Heart left ventricle (tissue), 16 donors: ENCODE measurements around the gene SGCA. TPM values are rescaled to one million over a fixed set of nuclear protein-coding genes. Genes with fewer than 3 reads are reported as not detected.

Source experiments
- ATAC-seq, 4 donors: fragments of 200-7000 bp; cut with Tn5 transposase; one replicate each; pipeline ENCODE4 v1.9.1; 2020 to 2022; ENCODE audit warnings: moderate library complexity in 4 of 4, mild to moderate bottlenecking in 3 of 4, moderate number of reproducible peaks in 1 of 4
- DNase-seq, 5 donors: peaks; one replicate each; pipeline ENCODE4 v3.0.0-alpha.2; 2020
- H3K27ac ChIP-seq, 12 donors: fragments of 200-600 bp; sonication (generic) in 4 of 12; one replicate each; pipeline versions ENCODE4 v1.5.0 to v1.8.0; 2016 to 2022; ENCODE audit warnings: mild to moderate bottlenecking in 2 of 12
- H3K27me3 ChIP-seq, 9 donors: fragments of 200-600 bp; sonication (generic) in 2 of 9; one replicate each; pipeline versions ENCODE4 v1.5.1 to v1.8.0; 2016 to 2022; ENCODE audit warnings: mild to moderate bottlenecking in 3 of 9
- H3K36me3 ChIP-seq, 9 donors: fragments of 200-600 bp; sonication (generic) in 2 of 9; one replicate each; pipeline versions ENCODE4 v1.5.0 to v1.8.0; 2018 to 2022; ENCODE audit warnings: mild to moderate bottlenecking in 2 of 9
- H3K4me1 ChIP-seq, 12 donors: fragments of 200-600 bp; sonication (generic) in 4 of 12; one replicate each; pipeline versions ENCODE4 v1.5.0 to v1.8.0; 2016 to 2022; ENCODE audit warnings: mild to moderate bottlenecking in 3 of 12
- H3K4me3 ChIP-seq, 12 donors: fragments of 200-600 bp; sonication (generic) in 4 of 12; one replicate each; pipeline versions ENCODE4 v1.5.0 to v1.8.0; 2017 to 2022; ENCODE audit warnings: mild to moderate bottlenecking in 9 of 12, moderate library complexity in 4 of 12
- H3K9me3 ChIP-seq, 12 donors: fragments of 200-600 bp; sonication (generic) in 4 of 12; one replicate each; pipeline versions ENCODE4 v1.5.0 to v1.8.0; 2016 to 2022; ENCODE audit warnings: mild to moderate bottlenecking in 1 of 12
- CTCF ChIP-seq, 12 donors: fragments of 200-600 bp; sonication (generic) in 4 of 12; IDR thresholded peaks; one replicate each; pipeline versions ENCODE4 v1.5.0 to v1.8.0; 2018 to 2022; ENCODE audit warnings: antibody characterized with exemption in 12 of 12, mild to moderate bottlenecking in 5 of 12
- POLR2A ChIP-seq, 2 donors: fragments of 450-650 bp; IDR thresholded peaks; one replicate each; pipeline ENCODE4 v1.6.1; 2017; ENCODE audit warnings: antibody characterized with exemption in 2 of 2, mild to moderate bottlenecking in 2 of 2, moderate library complexity in 2 of 2
- WGBS, 4 donors: extraction: QIAGEN DNeasy Blood & Tissue Kit in 2 of 4; methylation state at CpG; one replicate each; pipeline versions ENCODE4 v1.1.5 to v1.1.7; 2013 to 2018; 5-methylcytosine and 5-hydroxymethylcytosine counted together
- intact Hi-C, 10 donors: fragments of 100-400 bp; cut with DNase I; formaldehyde crosslinking; loops; one replicate each; pipeline versions ENCODE4 v1.11.1 to v1.14.2; 2022
- polyA plus RNA-seq, 2 donors: library from polyadenylated mRNA; stranded (reverse); fragments of 200-250 nt; gene quantifications; one replicate each; pipeline ENCODE4 v1.2.3, GENCODE V29; 2013
- total RNA-seq, 9 donors: library from RNA; depleted of rRNA in 2 of 9; stranded (reverse); fragments of >200 nt in 2 of 9; fragmentation: NEBNext Ultra II Directional in 3 of 9; extraction: Animal tissue kit (Norgen Biotek cat#: 25700) in 3 of 9; gene quantifications; one replicate each; pipeline versions ENCODE4 v1.1.0 to v1.2.4, GENCODE V29; 2016 to 2023
- donor health status: ischemic (EF 13 %, LVEDD 7.1; RV severe dilation, severe dysfunction).
- donor health status: healthy with polysubstance abuse.
- donor health status: DM: no; HTN: yes; CAD: no.
- donor health status: DM: no; HTN: no; CAD: no.
- donor health status: ischemic (EF 25% LVEDD 6.9; RV normal size, moderate dysfunction).
- donor health status: ischemic (EF 25% LVEDD 5.7; RV mildly dilated, moderate dysfunction).
- donor health status: healthy.
- donor health status: DM: yes; HTN: yes; CAD: no.
- donor health status: ischemic (EF 35%, LVEDD 5.7; RV mildly dilated, moderate dysfunction).
- donor health status: nonischemic (EF 11% LVEDD 7.7; RV severe dilation, severe dysfunction).
- donor health status: DM: yes; HTN: yes; CAD: no.
- donor health status: PGD.
- donor health status: ischemic (EF 29% LVEDD 5.4; RV normal size, mild dysfunction).
- donor health status: nonischemic (EF 23%, LVEDD 6.1; RV moderate dilation, normal function).

The SGCA gene
- total and polyA plus RNA-seq, 11 donors: 96.5 to 225 (median 151) TPM

- DNase-seq (peak in 3 of 5 donors; percentile 6 to 40 (median 18)), ATAC-seq (no peak)
- Histone ChIP-seq H3K27ac (peak overlapping the region in 1 of 12 donors; percentile 31), H3K4me1 (peaks cover 0 to 45% (median 32%) of the 10 kb centered on the region in 12 donors), H3K27me3 (no peaks in the 10 kb centered on the region), H3K4me3 (no peak overlapping the region), H3K36me3 (peaks cover 0 to 4% (median 0%) of the 10 kb centered on the region in 9 donors), H3K9me3 (no peaks in the 10 kb centered on the region)
- TF ChIP-seq POLR2A (IDR thresholded peaks at IDR 0.05) (no peak), CTCF (IDR thresholded peaks at IDR 0.05) (no peak)
- intact Hi-C loops: loop anchor here in 1 of 10 donors (5.0 kb wide), 1 partner anchor 63 kb away; no protein-coding TSS in a partner anchor
- WGBS, 4 donors: 93 to 100% (median 96%) methylated on average over 4 of the region's 4 CpGs
Observed at GRCh38 chr17:50180111-50180510, 14.3 kb downstream of the SGCA start.

GRCh38 chr17:50180620-50181019 is 14.8 kb downstream of the SGCA start:
- ATAC-seq (no peak), DNase-seq (peak in 2 of 5 donors; percentile 18)
- H3K4me1 ChIP-seq: peaks cover 0 to 45% (median 32%) of the 10 kb centered on the region in 12 donors
- peak overlapping the region in 1 of 12 donors; percentile 7 for H3K4me3 ChIP-seq
- intact Hi-C loops: loop anchor here in 1 of 10 donors (5.0 kb wide), 1 partner anchor 63 kb away; no protein-coding TSS in a partner anchor
- peaks cover 0 to 9% (median 3%) of the 10 kb centered on the region in 9 donors for H3K36me3 ChIP-seq
- H3K27ac ChIP-seq: no peak overlapping the region
- no peaks in the 10 kb centered on the region for H3K9me3 ChIP-seq
- no peak for TF ChIP-seq CTCF (IDR thresholded peaks at IDR 0.05)
- no peak for TF ChIP-seq POLR2A (IDR thresholded peaks at IDR 0.05)
- WGBS, 4 donors: 78 to 86% (median 82%) methylated on average over 12 of the region's 12 CpGs
- H3K27me3 ChIP-seq: no peaks in the 10 kb centered on the region

- Histone ChIP-seq H3K9me3 (no peaks in the 10 kb centered on the region), H3K4me3 (no peak overlapping the region), H3K4me1 (peaks cover 0 to 42% (median 28%) of the 10 kb centered on the region in 12 donors), H3K27me3 (no peaks in the 10 kb centered on the region), H3K27ac (no peak overlapping the region), H3K36me3 (peaks cover 0 to 15% (median 8%) of the 10 kb centered on the region in 9 donors)
- intact Hi-C loops: loop anchor here in 1 of 10 donors (5.0 kb wide), 1 partner anchor 64 kb away; no protein-coding TSS in a partner anchor
- DNase-seq (peak in 2 of 5 donors; percentile 17 to 24), ATAC-seq (no peak)
- TF ChIP-seq CTCF (IDR thresholded peaks at IDR 0.05) (no peak), POLR2A (IDR thresholded peaks at IDR 0.05) (no peak)
- 86 to 95% (median 93%) methylated on average over 9 to 13 of the region's 13 CpGs for WGBS, 4 donors
Observed at GRCh38 chr17:50181144-50181543, 15.3 kb downstream of the SGCA start.

DNA sequence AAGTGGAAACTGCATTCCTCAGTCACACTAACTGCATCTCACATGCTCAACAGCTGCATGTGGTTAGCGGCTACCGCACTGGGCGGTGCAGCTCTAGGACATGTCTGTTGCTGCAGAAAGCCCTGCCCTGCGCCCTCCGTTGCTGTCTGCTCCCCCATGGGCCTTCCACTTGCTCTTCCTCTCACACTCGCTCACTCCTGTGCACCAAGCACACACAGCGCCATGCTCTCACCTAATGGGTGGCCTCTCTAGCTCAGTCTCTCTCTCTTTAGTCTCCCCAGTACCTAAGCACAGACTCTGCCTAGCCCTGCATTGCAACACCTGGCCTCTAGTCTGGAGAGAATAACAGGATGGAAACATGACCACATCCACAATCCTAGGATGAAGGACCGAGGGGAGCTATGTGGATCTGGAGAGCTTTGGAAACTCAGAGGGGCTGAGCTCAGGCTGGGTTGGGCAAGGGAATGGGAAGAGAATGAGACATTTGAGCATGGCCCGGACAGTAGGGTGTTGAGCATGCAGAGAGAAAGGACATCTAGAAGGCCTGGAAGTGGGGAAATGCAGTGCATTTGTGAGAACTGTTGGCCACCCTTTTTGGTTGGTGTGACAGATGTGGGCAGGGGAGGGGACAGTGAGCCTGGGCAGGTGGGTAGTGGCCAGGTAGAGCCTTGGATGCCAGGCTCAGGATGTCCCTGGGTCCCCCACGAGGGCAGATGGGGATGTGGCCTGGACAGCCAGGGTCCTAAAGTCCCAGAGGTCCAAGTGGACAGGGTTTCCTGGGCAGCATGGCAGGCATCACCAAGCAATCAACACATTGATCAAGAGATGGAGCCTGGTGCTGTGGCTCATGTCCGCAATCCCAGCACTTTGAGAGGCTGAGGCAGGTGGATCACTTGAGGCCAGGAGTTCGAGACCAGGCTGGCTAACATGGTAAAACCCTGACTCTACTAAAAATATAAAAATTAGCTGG is 16.1 kb downstream of the SGCA start:
- Histone ChIP-seq H3K27me3 (no peaks in the 10 kb centered on the region), H3K4me3 (no peak overlapping the region), H3K36me3 (peaks cover 0 to 20% (median 16%) of the 10 kb centered on the region in 9 donors), H3K27ac (peak overlapping the region in 1 of 12 donors; percentile 74), H3K9me3 (no peaks in the 10 kb centered on the region), H3K4me1 (peaks cover 0 to 42% (median 21%) of the 10 kb centered on the region in 12 donors)
- WGBS, 4 donors: 76 to 86% (median 85%) methylated on average over 12 of the region's 12 CpGs
- DNase-seq: peak in 2 of 5 donors; percentile 24 to 35
- no peak for ATAC-seq
- TF ChIP-seq CTCF (IDR thresholded peaks at IDR 0.05): no peak
- intact Hi-C loops: loop anchor here in 1 of 10 donors (5.0 kb wide), 1 partner anchor 65 kb away; no protein-coding TSS in a partner anchor
